ENCODE measurements around the gene AMER3. TPM values are rescaled to one million over a fixed set of nuclear protein-coding genes. Genes with fewer than 3 reads are reported as not detected.

AMER3 gene
- total and polyA plus RNA-seq, 2 of the 8 experiments (the other 6 are each of a cell fraction or from before 2014, with no cell fraction given) = 0.15 to 0.19 TPM

- Histone ChIP-seq H2BK12ac (ENCODE audit: low read depth, low read length) (no peak overlapping the region), H4K8ac (ENCODE audit: extremely low read depth, insufficient read depth, low read length) (no peak overlapping the region), H2BK120ac (replicated peaks; ENCODE audit: low read depth, low read length) (no peak overlapping the region), H2AFZ (ENCODE audit: low read length) (no peak overlapping the region; the same call in 1 of the 2 replicates), H2BK5ac (ENCODE audit: low read depth, low read length) (no peak overlapping the region), H3K4me3 (ENCODE audit: extremely low read depth in 1 of 4, insufficient read depth in 2 of 4, low read depth in 3 of 4, low read length in 4 of 4) (no peak overlapping the region), H2BK20ac (ENCODE audit: low read length) (0 out of 2 replicates have a peak overlapping the region, but pooled peaks have one; percentile 61), H4K91ac (replicated peaks; ENCODE audit: insufficient read length, low read length) (no peak overlapping the region), H4K20me1 (replicated peaks in 1 of 2; ENCODE audit: control insufficient read depth in 1 of 2, insufficient read depth in 2 of 2, low read length in 2 of 2) (no peaks in the 10 kb centered on the region), H3K27ac (ENCODE audit: low read depth, low read length) (no peak overlapping the region), H2AK5ac (ENCODE audit: low read depth, low read length) (no peak overlapping the region), H3K4ac (replicated peaks; ENCODE audit: insufficient read length, low read depth, low read length) (no peak overlapping the region), H3K79me2 (ENCODE audit: control insufficient read depth in 1 of 2, insufficient read depth in 2 of 2, low read length in 2 of 2) (no peaks in the 10 kb centered on the region), H3K23me2 (ENCODE audit: low read depth, low read length) (no peaks in the 10 kb centered on the region), H3K4me2 (ENCODE audit: insufficient read depth in 1 of 2, low read depth in 2 of 2, low read length in 2 of 2) (no peak overlapping the region), H3K14ac (ENCODE audit: insufficient read length) (no peak overlapping the region), H3K27me3 (replicated peaks in 1 of 4; ENCODE audit: control insufficient read depth in 3 of 4, extremely low read depth in 1 of 4, insufficient read depth in 3 of 4, low read length in 3 of 4) (no peaks in the 10 kb centered on the region), H3K36me3 (ENCODE audit: control insufficient read depth in 2 of 4, insufficient read depth in 4 of 4, low read length in 3 of 4) (no peaks in the 10 kb centered on the region), H3K9me3 (ENCODE audit: insufficient read depth in 2 of 2, low read depth in 1 of 2, low read length in 1 of 2) (no peaks in the 10 kb centered on the region), H3K56ac (replicated peaks; ENCODE audit: insufficient read length, low read depth, low read length) (no peak overlapping the region), H4K5ac (ENCODE audit: insufficient read length, low read depth, low read length) (no peak overlapping the region), H3K18ac (ENCODE audit: extremely low read depth, low read length) (no peak overlapping the region), H2BK15ac (ENCODE audit: low read length) (no peak overlapping the region), H3K23ac (ENCODE audit: insufficient read length) (no peak overlapping the region), H3K9ac (replicated peaks in 1 of 4; ENCODE audit: extremely low read depth in 1 of 4, low read depth in 3 of 4, low read length in 3 of 4) (no peak overlapping the region), H3K4me1 (replicated peaks in 1 of 4; ENCODE audit: control insufficient read depth in 3 of 4, insufficient read depth in 4 of 4, low read length in 3 of 4) (peaks cover 0 to 2% (median 0%) of the 10 kb centered on the region in 4 experiments; a peak in 1 of 7 replicates), H3K79me1 (ENCODE audit: low read depth, low read length) (no peaks in the 10 kb centered on the region)
- FAIRE-seq (no peak), DNase-seq (ENCODE audit: low read depth in 1 of 2, low spot score in 2 of 2) (no peak)
- ChIA-PET CTCF (ENCODE audit: partially characterized antibody) (interaction anchor here (1.3 to 1.8 kb wide), 3 partner anchors 9 to 68 kb away, joined by 3 to 4 read pairs (median 3); no protein-coding TSS in a partner anchor), POLR2A (ENCODE audit: partially characterized antibody) (interaction anchor here (1.2 kb wide), 1 partner anchor 47 kb away, joined by 3 read pairs; no protein-coding TSS in a partner anchor)
- TF ChIP-seq RNF2 (IDR thresholded peaks at IDR 0.05; ENCODE audit: borderline replicate concordance, low read depth, low read length, missing control alignments, poor library complexity, severe bottlenecking) = no peak
- 85% methylated on average over 4 of the region's 4 CpGs; no CpG with 5 or more reads in 1 of the 2 experiments for WGBS, 2 experiments (ENCODE audit: extremely low coverage in 1 of 2, insufficient coverage in 1 of 2, insufficient read length in 1 of 2, insufficient replicate concordance in 2 of 2, low coverage in 1 of 2, low lambda C conversion rate in 2 of 2, missing lambda C conversion rate in 1 of 2)
Observed at GRCh38 chr2:130806370-130806769, 51.0 kb downstream of the AMER3 start.

Data from H1 (cell line).